NCI-H146 treated with DMSO at 0.1 percent for 48 hours (cell line): ENCODE data around the gene MACROD2.
"Not testable (repeated sequence)": the region's sequence is repeated elsewhere in the genome, so short reads cannot be mapped to it uniquely, and the experiment has no call there.

Experiments
- DNase-seq: peaks from one replicate; lab custom pipeline; 2025; ENCODE audit not compliant: unreplicated experiment; lab: John Stamatoyannopoulos, UW

Gene MACROD2

GRCh38 chr20:15122613-15123012, 1127.3 kb downstream of the MACROD2 start:
- DNase-seq, result no peak

- DNase-seq, result no peak
These were observed 1135.9 kb downstream of the MACROD2 start for GRCh38 chr20:15131176-15131575.

GRCh38 chr20:15138548-15139126, 1143.3 kb downstream of the MACROD2 start:
- DNase-seq, result no peak

GRCh38 chr20:15139522-15139921, 1144.2 kb downstream of the MACROD2 start:
- no peak for DNase-seq

- no peak for DNase-seq
These were observed 1145.0 kb downstream of the MACROD2 start for GRCh38 chr20:15140286-15140685.

- DNase-seq, result not testable (repeated sequence)
These were observed 1145.6 kb downstream of the MACROD2 start for GRCh38 chr20:15140940-15141339.

- no peak for DNase-seq
These were observed 1146.5 kb downstream of the MACROD2 start for GRCh38 chr20:15141861-15142260.

- DNase-seq, result no peak
These were observed 1148.2 kb downstream of the MACROD2 start for GRCh38 chr20:15143478-15143877.

- no peak for DNase-seq
These were observed 1149.6 kb downstream of the MACROD2 start for GRCh38 chr20:15144916-15145315.

- no peak for DNase-seq
These were observed 1151.6 kb downstream of the MACROD2 start for GRCh38 chr20:15146948-15147347.

GRCh38 chr20:15154070-15154469, 1158.8 kb downstream of the MACROD2 start:
- no peak for DNase-seq

GRCh38 chr20:15155848-15156401, 1160.6 kb downstream of the MACROD2 start:
- no peak for DNase-seq

GRCh38 chr20:15158533-15158932, 1163.2 kb downstream of the MACROD2 start:
- no peak for DNase-seq

GRCh38 chr20:15162079-15162647, 1166.8 kb downstream of the MACROD2 start:
- no peak for DNase-seq

GRCh38 chr20:15163632-15164031, 1168.3 kb downstream of the MACROD2 start:
- no peak for DNase-seq

GRCh38 chr20:15164726-15165125, 1169.4 kb downstream of the MACROD2 start:
- no peak for DNase-seq

GRCh38 chr20:15166744-15167143, 1171.4 kb downstream of the MACROD2 start:
- no peak for DNase-seq

GRCh38 chr20:15171016-15171415, 1175.7 kb downstream of the MACROD2 start:
- DNase-seq, result no peak

GRCh38 chr20:15176929-15177328, 1181.6 kb downstream of the MACROD2 start:
- DNase-seq, result no peak

- no peak for DNase-seq
These were observed 1183.3 kb downstream of the MACROD2 start for GRCh38 chr20:15178581-15178980.

- no peak for DNase-seq
These were observed 1184.1 kb downstream of the MACROD2 start for GRCh38 chr20:15179381-15179780.

- no peak for DNase-seq
These were observed 1184.5 kb downstream of the MACROD2 start for GRCh38 chr20:15179781-15180180.

GRCh38 chr20:15185322-15185721, 1190.0 kb downstream of the MACROD2 start:
- no peak for DNase-seq
